Memory B cell (primary cell): ENCODE measurements around the gene HIVEP1.

Experiments used
- ATAC-seq: fragments of 150-1000 bp; cut with Tn5 transposase; 2 replicates; pipeline ENCODE4 v1.10.0; 2021; ENCODE audit warnings: low read depth, mild to moderate bottlenecking, moderate library complexity
- DNase-seq, 2 donors: peaks; one replicate each; pipeline ENCODE4 v3.0.0; 2022; ENCODE audit warnings: low spot score in 2 of 2
- H3K27ac Mint-ChIP-seq: one replicate; pipeline ENCODE4 v1.8.0; 2022; ENCODE audit warnings: mild to moderate bottlenecking, moderate library complexity, mixed read lengths
- H3K27me3 Mint-ChIP-seq: one replicate; pipeline ENCODE4 v1.8.0; 2022; ENCODE audit warnings: mixed read lengths
- H3K36me3 Mint-ChIP-seq: one replicate; pipeline ENCODE4 v1.8.0; 2022; ENCODE audit warnings: mild to moderate bottlenecking, mixed read lengths
- H3K4me1 Mint-ChIP-seq: one replicate; pipeline ENCODE4 v1.8.0; 2022; ENCODE audit warnings: mixed read lengths
- H3K4me3 Mint-ChIP-seq: one replicate; pipeline ENCODE4 v1.8.0; 2022; ENCODE audit warnings: mild to moderate bottlenecking, moderate library complexity, mixed read lengths
- H3K9me3 Mint-ChIP-seq: one replicate; pipeline ENCODE4 v1.8.0; 2022; ENCODE audit warnings: mixed read lengths

Gene HIVEP1

DNA sequence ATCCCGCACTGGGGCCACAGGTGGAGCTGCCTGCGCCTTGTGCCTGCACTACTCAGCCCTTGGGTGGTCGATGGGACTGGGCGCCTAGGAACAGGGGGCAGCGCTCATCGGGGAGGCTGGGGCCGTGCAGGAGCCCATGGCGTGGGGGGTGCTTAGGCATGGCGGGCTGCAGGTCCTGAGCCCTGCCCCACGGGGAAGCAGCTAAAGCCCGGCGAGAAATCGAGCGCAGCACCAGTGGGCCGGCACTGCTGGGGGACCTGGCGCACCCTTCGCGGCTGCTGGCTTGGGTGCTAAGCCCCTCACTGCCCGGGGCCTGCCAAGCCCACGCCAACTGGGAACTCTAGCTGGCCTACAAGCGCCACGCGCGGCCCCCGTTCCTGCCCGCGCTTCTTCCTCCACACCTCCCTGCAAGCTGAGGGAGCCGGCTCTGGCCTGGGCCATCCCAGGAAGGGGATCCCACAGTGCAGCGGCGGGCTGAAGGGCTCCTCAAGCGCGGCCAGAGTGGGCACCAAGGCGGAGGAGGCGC lies 5.8 kb downstream of the HIVEP1 start:
- no peak for ATAC-seq
- H3K27me3 Mint-ChIP-seq: no peaks in the 10 kb centered on the region
- H3K36me3 Mint-ChIP-seq: peaks cover 41% of the 10 kb centered on the region
- DNase-seq: no peak
- no peaks in the 10 kb centered on the region for H3K9me3 Mint-ChIP-seq
- H3K4me3 Mint-ChIP-seq: no peak overlapping the region
- peak overlapping the region; percentile 66 for H3K27ac Mint-ChIP-seq
- peaks cover 27% of the 10 kb centered on the region for H3K4me1 Mint-ChIP-seq

DNA sequence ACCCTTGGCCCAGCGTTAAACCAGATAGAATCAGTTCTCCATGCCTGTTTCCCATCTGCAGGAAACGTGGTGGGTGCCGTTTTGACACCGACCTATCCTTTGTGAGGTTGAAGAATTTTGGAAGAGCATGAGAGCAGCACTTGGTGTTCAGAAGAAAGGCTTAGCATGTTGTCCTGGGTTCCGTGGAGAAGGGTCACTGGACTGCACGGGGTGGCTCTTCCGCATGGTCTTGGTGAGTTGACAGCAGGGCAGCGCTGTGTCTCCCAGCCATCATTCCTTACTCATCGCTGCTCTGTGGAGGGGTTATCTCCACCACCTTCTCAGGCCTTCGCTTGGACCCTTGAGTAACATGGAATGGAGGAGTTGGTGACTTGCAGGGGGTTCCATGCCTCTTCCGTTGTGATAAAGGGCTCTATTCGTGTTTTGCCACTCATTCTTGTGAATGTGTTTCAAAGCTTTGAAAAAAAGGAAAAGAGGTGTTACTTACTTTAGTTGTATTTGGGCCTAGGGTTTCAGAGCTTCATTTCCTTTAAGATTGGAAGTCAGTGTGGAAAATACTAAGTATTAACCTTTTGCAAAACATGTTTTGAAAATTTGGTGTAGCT lies 8.2 kb downstream of the HIVEP1 start:
- peak overlapping the region; percentile 35 for H3K27ac Mint-ChIP-seq
- H3K4me1 Mint-ChIP-seq: peaks cover 22% of the 10 kb centered on the region
- no peaks in the 10 kb centered on the region for H3K27me3 Mint-ChIP-seq
- ATAC-seq: no peak
- no peak overlapping the region for H3K4me3 Mint-ChIP-seq
- peaks cover 40% of the 10 kb centered on the region for H3K36me3 Mint-ChIP-seq
- DNase-seq: no peak
- H3K9me3 Mint-ChIP-seq: no peaks in the 10 kb centered on the region

DNA sequence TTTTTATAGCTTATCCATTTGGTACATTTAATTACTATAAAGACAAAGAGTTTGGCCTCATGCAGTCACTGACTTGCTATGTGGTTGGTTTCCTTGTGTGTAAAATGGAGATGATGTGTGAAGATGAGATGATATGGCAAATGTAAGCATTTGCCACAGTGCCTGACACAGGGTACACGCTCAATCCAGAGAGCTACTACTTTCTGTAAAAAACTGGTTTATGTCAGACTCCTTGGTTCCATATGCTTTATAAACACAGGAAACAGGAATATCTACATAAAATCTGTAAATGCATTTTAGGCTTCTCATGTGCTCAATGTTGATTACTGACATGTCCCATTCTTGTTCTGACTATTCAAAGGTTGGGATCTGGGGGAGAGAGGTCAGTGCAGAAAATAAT lies 10.4 kb downstream of the HIVEP1 start:
- ATAC-seq: no peak
- Mint-ChIP-seq H3K9me3 (no peaks in the 10 kb centered on the region), H3K4me1 (peaks cover 30% of the 10 kb centered on the region), H3K27me3 (no peaks in the 10 kb centered on the region), H3K4me3 (no peak overlapping the region), H3K36me3 (peaks cover 34% of the 10 kb centered on the region), H3K27ac (no peak overlapping the region)
- DNase-seq: no peak

DNA sequence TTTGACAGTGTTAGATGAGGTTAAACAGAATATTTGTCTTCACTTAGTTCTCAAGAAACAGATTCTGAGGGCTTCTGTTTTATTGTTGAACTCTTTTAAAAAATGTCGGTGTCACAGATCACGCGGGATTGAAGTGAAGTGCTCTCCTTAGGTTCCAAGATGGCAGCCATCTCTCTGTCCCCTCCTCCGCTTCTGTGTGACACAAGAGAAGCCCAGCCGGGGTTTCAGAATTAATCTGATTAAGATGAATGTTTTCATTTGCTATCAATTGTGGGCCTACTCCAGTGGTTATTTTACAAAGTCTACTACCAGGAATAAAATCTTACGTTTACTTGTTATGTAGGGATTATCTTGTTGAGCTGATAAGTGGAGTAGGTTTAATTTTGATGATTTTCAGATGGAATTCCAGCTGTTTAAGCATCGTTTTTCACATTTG lies 10.9 kb downstream of the HIVEP1 start:
- Mint-ChIP-seq H3K9me3 (peaks cover 4% of the 10 kb centered on the region), H3K4me3 (no peak overlapping the region), H3K27me3 (no peaks in the 10 kb centered on the region), H3K27ac (no peak overlapping the region), H3K4me1 (peaks cover 35% of the 10 kb centered on the region), H3K36me3 (peaks cover 35% of the 10 kb centered on the region)
- ATAC-seq: no peak
- no peak for DNase-seq

DNA sequence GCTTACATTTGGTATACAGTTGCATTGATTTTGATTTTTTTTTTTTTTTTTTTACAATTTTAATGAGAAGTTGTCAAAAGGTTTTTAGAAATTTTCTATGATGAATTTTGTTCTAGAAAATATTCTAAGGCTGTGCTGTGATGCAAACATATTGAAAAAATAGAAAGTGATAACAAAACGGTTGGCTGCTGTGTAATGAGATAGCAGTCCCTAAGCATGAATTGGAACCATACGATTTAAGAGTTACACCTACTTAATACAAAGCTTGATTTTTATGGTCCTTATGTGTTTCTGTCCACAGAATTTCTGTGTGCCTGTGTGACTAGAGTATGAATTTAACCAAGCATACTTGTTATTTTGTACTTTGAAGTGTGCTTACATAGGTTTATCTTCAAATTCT lies 12.1 kb downstream of the HIVEP1 start:
- H3K4me3 Mint-ChIP-seq: no peak overlapping the region
- no peak for DNase-seq
- H3K36me3 Mint-ChIP-seq: peaks cover 38% of the 10 kb centered on the region
- peaks cover 33% of the 10 kb centered on the region for H3K4me1 Mint-ChIP-seq
- H3K27me3 Mint-ChIP-seq: no peaks in the 10 kb centered on the region
- no peak overlapping the region for H3K27ac Mint-ChIP-seq
- ATAC-seq: no peak
- peaks cover 8% of the 10 kb centered on the region for H3K9me3 Mint-ChIP-seq

DNA sequence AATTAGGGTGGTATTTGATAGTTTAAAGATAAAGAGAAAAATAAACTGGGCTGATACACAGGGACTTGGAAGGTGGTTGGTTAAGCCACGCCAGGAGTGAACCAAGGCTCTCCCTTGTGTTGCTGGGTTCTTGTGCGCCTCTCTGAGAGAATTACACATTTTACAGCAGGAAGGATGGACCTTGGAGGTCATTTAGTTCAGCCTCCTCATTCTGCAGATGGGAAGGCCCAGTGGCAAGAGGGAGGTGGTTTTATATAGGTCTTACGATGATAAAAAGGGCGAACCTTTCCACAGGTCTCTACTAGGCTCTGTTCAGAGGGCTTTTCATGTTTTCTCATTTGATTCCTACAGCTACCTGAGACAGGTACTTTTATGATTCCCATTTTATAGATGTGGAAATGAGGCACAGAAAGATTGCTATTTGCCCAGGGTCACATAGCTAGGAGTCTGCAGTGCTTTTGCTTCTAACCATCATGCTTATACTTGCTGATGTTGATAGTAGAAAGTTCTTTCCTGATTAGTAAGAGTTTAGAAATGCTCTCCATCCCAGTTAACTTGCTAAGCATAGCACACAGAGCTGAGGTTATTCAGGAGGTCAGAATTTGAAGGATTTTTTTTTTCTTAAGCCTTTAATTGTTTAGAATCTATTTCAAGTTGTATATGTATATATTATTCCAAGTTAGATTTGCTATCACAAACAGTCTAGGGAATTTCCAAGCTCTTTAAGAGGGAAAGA lies 12.8 kb downstream of the HIVEP1 start:
- Mint-ChIP-seq H3K36me3 (peaks cover 41% of the 10 kb centered on the region), H3K4me3 (no peak overlapping the region), H3K9me3 (peaks cover 11% of the 10 kb centered on the region), H3K27me3 (no peaks in the 10 kb centered on the region), H3K4me1 (peaks cover 28% of the 10 kb centered on the region), H3K27ac (no peak overlapping the region)
- DNase-seq (no peak), ATAC-seq (no peak)

DNA sequence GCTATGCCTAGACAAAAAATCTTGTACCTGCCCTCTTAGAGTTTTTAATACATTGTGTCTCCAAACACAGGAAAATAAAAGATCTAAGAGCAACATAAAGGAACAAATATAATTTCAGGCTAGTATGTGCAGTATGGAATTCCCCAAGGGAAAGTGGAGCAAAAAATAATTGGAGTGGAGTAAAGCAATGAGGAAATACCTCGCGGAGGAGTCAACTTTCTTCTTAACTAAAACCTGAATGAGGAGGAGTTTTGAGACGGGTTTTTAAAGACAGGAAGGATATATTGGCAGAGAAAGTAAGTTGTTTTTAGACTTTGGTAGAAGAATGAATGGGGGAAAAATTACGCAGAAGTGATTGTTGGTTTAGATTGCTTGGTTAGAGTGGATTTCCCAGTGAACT lies 14.0 kb downstream of the HIVEP1 start:
- Mint-ChIP-seq H3K27ac (peak overlapping the region; percentile 22), H3K4me1 (peaks cover 26% of the 10 kb centered on the region), H3K27me3 (no peaks in the 10 kb centered on the region), H3K9me3 (peaks cover 15% of the 10 kb centered on the region), H3K36me3 (peaks cover 44% of the 10 kb centered on the region), H3K4me3 (no peak overlapping the region)
- ATAC-seq (no peak), DNase-seq (no peak)

- ATAC-seq: no peak
- Mint-ChIP-seq H3K4me3 (no peak overlapping the region), H3K9me3 (peaks cover 15% of the 10 kb centered on the region), H3K27ac (no peak overlapping the region), H3K4me1 (peaks cover 26% of the 10 kb centered on the region), H3K27me3 (no peaks in the 10 kb centered on the region), H3K36me3 (peaks cover 43% of the 10 kb centered on the region)
- no peak for DNase-seq
These were observed 14.7 kb downstream of the HIVEP1 start for GRCh38 chr6:12026833-12027232.

DNA sequence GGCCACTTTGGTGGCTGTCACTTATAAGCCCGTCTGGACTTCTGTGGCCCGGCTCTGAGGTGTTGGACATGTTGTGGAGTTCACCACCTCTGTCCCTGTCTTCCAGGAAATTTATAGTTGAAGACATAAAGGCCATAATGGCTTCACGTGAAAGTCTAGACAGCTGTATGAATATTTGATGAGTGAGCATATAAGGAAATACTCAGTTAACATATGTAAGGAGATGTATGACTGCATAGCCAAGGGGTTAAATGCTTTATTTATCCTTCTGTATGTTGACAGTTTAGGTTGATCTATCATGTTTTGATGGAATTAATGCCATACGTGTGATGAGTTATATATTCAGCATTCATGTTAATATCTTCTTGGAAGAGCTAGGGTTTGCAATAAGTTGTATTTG lies 16.1 kb downstream of the HIVEP1 start:
- peaks cover 46% of the 10 kb centered on the region for H3K36me3 Mint-ChIP-seq
- DNase-seq (no peak), ATAC-seq (no peak)
- no peak overlapping the region for H3K27ac Mint-ChIP-seq
- H3K4me3 Mint-ChIP-seq: no peak overlapping the region
- H3K4me1 Mint-ChIP-seq: peaks cover 31% of the 10 kb centered on the region
- H3K9me3 Mint-ChIP-seq: peaks cover 15% of the 10 kb centered on the region
- no peaks in the 10 kb centered on the region for H3K27me3 Mint-ChIP-seq

- Mint-ChIP-seq H3K27me3 (no peaks in the 10 kb centered on the region), H3K4me1 (peaks cover 40% of the 10 kb centered on the region), H3K36me3 (peaks cover 44% of the 10 kb centered on the region), H3K4me3 (no peak overlapping the region), H3K27ac (no peak overlapping the region), H3K9me3 (peaks cover 15% of the 10 kb centered on the region)
- no peak for ATAC-seq
- no peak for DNase-seq
These were observed 18.0 kb downstream of the HIVEP1 start for GRCh38 chr6:12029979-12030737.

- peaks cover 41% of the 10 kb centered on the region for H3K36me3 Mint-ChIP-seq
- H3K27me3 Mint-ChIP-seq: no peaks in the 10 kb centered on the region
- DNase-seq (no peak), ATAC-seq (no peak)
- peaks cover 41% of the 10 kb centered on the region for H3K4me1 Mint-ChIP-seq
- H3K9me3 Mint-ChIP-seq: peaks cover 15% of the 10 kb centered on the region
- peak overlapping the region; percentile 56 for H3K27ac Mint-ChIP-seq
- H3K4me3 Mint-ChIP-seq: no peak overlapping the region
These were observed 19.0 kb downstream of the HIVEP1 start for GRCh38 chr6:12030993-12031550.

DNA sequence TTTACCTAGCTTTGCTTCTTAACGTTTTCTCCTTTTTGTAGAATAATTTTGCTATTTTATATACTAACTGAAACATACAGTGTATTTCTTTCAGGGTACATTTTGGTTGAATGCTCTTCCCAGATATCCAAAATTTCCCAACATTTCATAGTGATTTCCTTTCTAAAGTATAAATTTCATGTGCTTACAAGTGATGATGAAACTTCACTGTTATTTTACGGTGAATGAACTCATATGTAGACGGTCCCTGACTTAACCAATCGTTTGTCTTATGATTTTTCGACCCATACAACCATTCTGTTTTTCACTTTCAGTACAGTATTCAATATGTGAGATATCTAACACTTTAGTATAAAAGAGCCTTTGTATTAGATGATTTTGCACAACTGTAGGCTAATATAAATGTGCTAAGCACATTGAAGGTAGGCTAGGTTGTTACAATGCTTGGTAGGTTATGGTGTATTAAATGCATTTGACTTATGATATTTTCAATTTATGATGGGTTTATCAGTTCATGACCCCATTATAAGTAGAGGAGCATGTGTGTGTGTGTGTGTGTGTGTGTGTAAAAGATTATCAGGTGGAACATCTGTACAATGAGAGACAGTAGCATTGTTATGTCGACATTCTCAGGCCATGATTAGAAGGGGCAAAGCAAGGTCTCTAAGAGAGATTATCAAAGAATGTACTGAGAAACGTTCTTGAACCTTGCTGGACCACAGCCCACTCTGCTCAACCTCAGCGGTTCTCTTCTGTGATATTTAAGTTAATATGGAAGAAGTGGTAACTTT lies 20.9 kb downstream of the HIVEP1 start:
- peaks cover 34% of the 10 kb centered on the region for H3K36me3 Mint-ChIP-seq
- peak overlapping the region; percentile 15 for H3K27ac Mint-ChIP-seq
- no peak overlapping the region for H3K4me3 Mint-ChIP-seq
- peaks cover 45% of the 10 kb centered on the region for H3K4me1 Mint-ChIP-seq
- peaks cover 11% of the 10 kb centered on the region for H3K9me3 Mint-ChIP-seq
- ATAC-seq (no peak), DNase-seq (no peak)
- no peaks in the 10 kb centered on the region for H3K27me3 Mint-ChIP-seq

DNA sequence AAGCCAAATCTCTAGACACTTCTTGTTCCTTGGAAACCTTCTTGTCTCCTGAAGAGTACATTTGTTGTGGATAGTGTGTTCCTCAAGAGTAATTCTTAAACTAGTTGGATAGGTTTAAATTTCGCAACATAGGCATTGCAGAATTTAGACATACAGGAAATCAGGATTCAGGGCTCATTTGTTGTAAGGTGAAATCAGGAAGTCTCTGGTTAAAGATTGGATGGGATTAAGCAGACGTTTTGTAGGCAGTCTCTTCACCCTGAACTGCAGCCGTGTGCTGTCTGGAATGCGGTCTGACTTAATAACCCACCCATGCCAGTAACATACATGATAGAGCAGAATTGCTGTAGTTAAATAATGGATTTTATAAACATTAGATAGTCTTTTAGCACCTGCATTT lies 21.7 kb downstream of the HIVEP1 start:
- Mint-ChIP-seq H3K36me3 (peaks cover 29% of the 10 kb centered on the region), H3K9me3 (peaks cover 9% of the 10 kb centered on the region), H3K27ac (no peak overlapping the region), H3K27me3 (no peaks in the 10 kb centered on the region), H3K4me3 (no peak overlapping the region), H3K4me1 (peaks cover 48% of the 10 kb centered on the region)
- no peak for ATAC-seq
- DNase-seq: no peak
